IPS-20b (cell line): ENCODE results near the gene STMN3.

Experiments used
- H3K27ac ChIP-seq: one replicate; pipeline ENCODE4 v1.5.1; 2013; ENCODE audit warnings: low read length
- H3K27me3 ChIP-seq: 2 replicates; pipeline ENCODE4 v1.6.1; 2013; ENCODE audit warnings: mild to moderate bottlenecking, low read length, inconsistent platforms; ENCODE audit not compliant: insufficient read depth
- H3K36me3 ChIP-seq: 2 replicates; pipeline ENCODE4 v1.6.1; 2013; ENCODE audit warnings: low read depth, mild to moderate bottlenecking, inconsistent platforms, low read length, moderate library complexity; ENCODE audit not compliant: insufficient read depth
- H3K4me1 ChIP-seq: 2 replicates; pipeline ENCODE4 v1.6.1; 2013; ENCODE audit warnings: mild to moderate bottlenecking, control low read depth, inconsistent platforms, low read length, moderate library complexity; ENCODE audit not compliant: insufficient read depth
- H3K4me3 ChIP-seq: 2 replicates; pipeline ENCODE4 v1.5.1; 2013; ENCODE audit warnings: mild to moderate bottlenecking, low read length, inconsistent platforms
- H3K9ac ChIP-seq: 2 replicates; pipeline ENCODE4 v1.6.1; 2013; ENCODE audit warnings: low read depth, mild to moderate bottlenecking, inconsistent platforms, low read length, moderate library complexity
- H3K9me3 ChIP-seq: 2 replicates; pipeline ENCODE4 v1.6.1; 2013; ENCODE audit warnings: mild to moderate bottlenecking, low read depth, low read length, inconsistent platforms; ENCODE audit not compliant: insufficient read depth

The STMN3 gene

GRCh38 chr20:63690003-63690897 lies 37.0 kb upstream of the STMN3 start:
- Histone ChIP-seq H3K9ac (no peak overlapping the region), H3K27me3 (no peaks in the 10 kb centered on the region), H3K9me3 (no peaks in the 10 kb centered on the region), H3K36me3 (no peaks in the 10 kb centered on the region), H3K4me1 (no peaks in the 10 kb centered on the region), H3K27ac (no peak overlapping the region), H3K4me3 (no peak overlapping the region)

DNA sequence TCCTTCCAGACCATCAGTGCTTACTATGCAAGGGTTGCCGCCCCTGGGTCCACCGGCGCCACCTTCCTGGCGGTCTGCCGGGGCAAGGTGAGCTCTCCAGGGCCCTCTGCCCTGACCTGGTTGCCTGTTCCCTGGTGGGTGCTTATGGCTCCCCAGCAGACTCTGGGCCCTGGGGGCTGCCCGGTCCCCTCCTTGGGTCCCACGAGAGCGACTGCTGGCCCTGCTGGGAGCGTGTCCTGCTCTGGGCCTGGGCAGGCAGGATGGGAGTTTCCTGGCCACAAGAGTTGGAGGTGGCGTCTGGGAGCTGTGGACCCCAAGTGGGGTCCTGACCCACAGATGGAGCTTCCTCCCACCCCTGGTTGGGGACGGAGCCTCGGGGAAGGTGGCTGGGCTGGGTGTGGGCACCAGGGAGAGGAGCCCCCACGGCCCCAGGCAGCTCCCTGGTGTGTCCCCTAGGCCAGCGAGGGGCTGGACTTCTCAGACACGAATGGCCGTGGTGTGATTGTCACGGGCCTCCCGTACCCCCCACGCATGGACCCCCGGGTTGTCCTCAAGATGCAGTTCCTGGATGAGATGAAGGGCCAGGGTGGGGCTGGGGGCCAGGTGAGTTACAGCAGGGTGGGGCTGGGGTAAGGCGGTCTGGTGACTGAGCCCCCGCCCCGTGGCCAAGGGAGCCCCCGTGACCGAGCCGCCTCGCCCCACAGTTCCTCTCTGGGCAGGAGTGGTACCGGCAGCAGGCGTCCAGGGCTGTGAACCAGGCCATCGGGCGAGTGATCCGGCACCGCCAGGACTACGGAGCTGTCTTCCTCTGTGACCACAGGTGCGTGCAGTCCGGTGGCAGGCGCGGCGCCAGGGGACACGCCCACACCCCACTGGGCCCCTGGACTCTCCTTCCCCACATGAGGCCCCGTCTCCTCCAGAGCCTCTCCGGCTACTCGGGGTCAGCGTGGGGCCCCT lies 36.1 kb upstream of the STMN3 start:
- Histone ChIP-seq H3K27me3 (no peaks in the 10 kb centered on the region), H3K27ac (no peak overlapping the region), H3K4me3 (no peak overlapping the region), H3K9ac (no peak overlapping the region), H3K4me1 (no peaks in the 10 kb centered on the region), H3K36me3 (no peaks in the 10 kb centered on the region), H3K9me3 (no peaks in the 10 kb centered on the region)

- no peak overlapping the region for H3K9ac ChIP-seq
- H3K9me3 ChIP-seq: no peaks in the 10 kb centered on the region
- H3K27me3 ChIP-seq: no peaks in the 10 kb centered on the region
- H3K4me1 ChIP-seq: no peaks in the 10 kb centered on the region
- H3K4me3 ChIP-seq: no peak overlapping the region
- H3K27ac ChIP-seq: no peak overlapping the region
- H3K36me3 ChIP-seq: no peaks in the 10 kb centered on the region
Measured at GRCh38 chr20:63688228-63689045, 35.2 kb upstream of the STMN3 start.

DNA sequence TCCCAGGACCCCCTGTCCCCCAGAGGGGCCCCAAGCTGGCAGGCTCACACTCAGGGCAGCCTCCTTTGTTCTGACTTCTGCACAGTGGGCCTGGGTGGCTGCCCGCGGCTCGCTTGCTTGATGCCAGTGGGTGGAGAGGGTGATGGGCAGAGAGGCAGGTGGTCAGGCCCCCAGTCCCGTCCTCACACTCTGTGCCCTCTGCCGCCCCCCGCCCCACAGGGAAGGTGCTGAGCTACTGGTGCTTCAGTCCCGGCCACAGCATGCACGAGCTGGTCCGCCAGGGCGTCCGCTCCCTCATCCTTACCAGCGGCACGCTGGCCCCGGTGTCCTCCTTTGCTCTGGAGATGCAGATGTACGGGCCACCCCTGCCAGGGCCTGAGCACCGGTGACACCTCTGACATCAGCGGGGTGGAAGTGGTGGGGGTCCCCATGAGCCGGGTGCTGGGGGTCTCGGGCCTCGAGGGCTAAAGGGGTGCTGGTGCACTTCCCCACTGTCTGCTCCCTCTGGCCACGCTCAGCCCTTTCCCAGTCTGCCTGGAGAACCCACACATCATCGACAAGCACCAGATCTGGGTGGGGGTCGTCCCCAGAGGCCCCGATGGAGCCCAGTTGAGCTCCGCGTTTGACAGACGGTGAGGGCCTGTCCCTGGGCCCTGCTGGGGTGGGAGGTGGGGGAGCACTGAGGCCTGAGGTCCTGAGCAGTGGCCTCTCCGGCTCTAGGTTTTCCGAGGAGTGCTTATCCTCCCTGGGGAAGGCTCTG lies 34.4 kb upstream of the STMN3 start:
- no peaks in the 10 kb centered on the region for H3K27me3 ChIP-seq
- no peaks in the 10 kb centered on the region for H3K4me1 ChIP-seq
- H3K4me3 ChIP-seq: no peak overlapping the region
- H3K36me3 ChIP-seq: 0 out of 2 replicates have a peak, but pooled peaks cover 2% of the 10 kb centered on the region
- H3K9me3 ChIP-seq: no peaks in the 10 kb centered on the region
- H3K9ac ChIP-seq: no peak overlapping the region
- no peak overlapping the region for H3K27ac ChIP-seq

DNA sequence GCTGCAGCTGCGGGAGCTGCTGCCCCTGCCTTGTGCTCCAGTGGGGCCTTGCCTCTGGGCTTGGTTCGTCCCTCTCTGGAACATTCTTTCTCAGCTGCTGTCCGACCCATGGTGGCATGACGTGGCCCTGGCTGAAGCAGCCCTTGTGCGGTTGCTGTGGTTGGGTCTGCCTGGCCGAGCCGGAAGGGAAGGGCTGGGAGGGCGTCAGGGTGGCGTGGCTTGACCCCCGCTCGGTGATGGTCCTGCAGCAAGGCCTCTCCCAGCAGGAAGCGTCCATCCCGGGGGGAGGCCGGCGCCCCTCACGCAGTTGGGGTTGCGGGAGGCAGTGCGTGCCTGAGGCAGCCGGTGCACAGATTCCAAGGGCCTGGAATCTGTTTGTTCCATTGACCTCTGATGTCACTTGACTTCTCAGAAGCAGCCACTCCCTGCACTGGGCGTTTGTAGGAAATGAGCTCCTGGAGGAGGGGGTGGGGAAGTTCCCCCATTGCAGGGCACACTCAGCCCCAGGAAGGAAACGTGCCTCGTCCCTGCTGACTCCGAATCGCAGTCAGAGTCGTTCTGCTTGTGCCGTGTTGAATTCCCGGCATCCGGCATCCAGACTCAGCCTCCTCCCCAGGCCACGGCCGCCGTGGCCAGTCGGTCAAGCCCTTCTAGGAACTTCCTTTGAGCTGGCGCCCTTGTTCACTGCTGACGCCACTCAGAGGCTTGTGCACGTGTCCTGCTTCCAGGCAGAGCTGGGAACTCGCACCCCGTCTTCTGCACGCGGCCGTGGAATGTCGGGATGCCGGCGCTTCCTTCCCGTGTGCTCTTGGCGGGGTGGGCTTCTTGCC lies 33.5 kb upstream of the STMN3 start:
- Histone ChIP-seq H3K9ac (no peak overlapping the region), H3K9me3 (no peaks in the 10 kb centered on the region), H3K36me3 (0 out of 2 replicates have a peak, but pooled peaks cover 6% of the 10 kb centered on the region), H3K27me3 (no peaks in the 10 kb centered on the region), H3K27ac (no peak overlapping the region), H3K4me1 (no peaks in the 10 kb centered on the region), H3K4me3 (no peak overlapping the region)

DNA sequence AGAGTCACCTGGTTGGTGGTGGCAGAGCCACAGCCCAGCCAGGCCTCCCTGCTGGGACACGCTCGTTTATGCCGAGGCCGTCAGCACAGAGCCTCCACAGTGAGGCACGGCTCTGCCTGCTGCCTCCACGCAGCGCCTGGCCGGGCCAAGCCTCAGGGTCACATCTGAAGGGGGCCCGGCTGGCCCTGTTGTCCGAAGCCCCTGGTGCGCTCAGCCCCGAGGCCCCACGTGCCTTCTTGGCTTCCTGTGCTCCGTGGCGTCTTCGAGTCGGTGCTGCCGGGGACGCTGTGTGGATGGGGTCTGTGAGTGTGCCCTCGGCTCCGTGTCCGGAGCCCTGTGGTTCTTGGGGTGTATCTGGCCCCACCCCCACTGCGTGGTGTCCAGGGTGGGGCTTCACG lies 32.9 kb upstream of the STMN3 start:
- no peak overlapping the region for H3K9ac ChIP-seq
- H3K27me3 ChIP-seq: no peaks in the 10 kb centered on the region
- H3K4me3 ChIP-seq: no peak overlapping the region
- no peak overlapping the region for H3K27ac ChIP-seq
- H3K9me3 ChIP-seq: no peaks in the 10 kb centered on the region
- H3K36me3 ChIP-seq: 0 out of 2 replicates have a peak, but pooled peaks cover 6% of the 10 kb centered on the region
- H3K4me1 ChIP-seq: no peaks in the 10 kb centered on the region

- Histone ChIP-seq H3K27me3 (no peaks in the 10 kb centered on the region), H3K4me1 (no peaks in the 10 kb centered on the region), H3K9ac (no peak overlapping the region), H3K4me3 (no peak overlapping the region), H3K36me3 (0 out of 2 replicates have a peak, but pooled peaks cover 6% of the 10 kb centered on the region), H3K9me3 (no peaks in the 10 kb centered on the region), H3K27ac (no peak overlapping the region)
Measured at GRCh38 chr20:63685269-63686026, 32.2 kb upstream of the STMN3 start.

- Histone ChIP-seq H3K9ac (no peak overlapping the region), H3K4me3 (no peak overlapping the region), H3K27me3 (no peaks in the 10 kb centered on the region), H3K27ac (no peak overlapping the region), H3K4me1 (no peaks in the 10 kb centered on the region), H3K36me3 (peaks cover 15% of the 10 kb centered on the region; the same call in 1 of the 2 replicates), H3K9me3 (no peaks in the 10 kb centered on the region)
Measured at GRCh38 chr20:63682384-63683139, 29.3 kb upstream of the STMN3 start.

DNA sequence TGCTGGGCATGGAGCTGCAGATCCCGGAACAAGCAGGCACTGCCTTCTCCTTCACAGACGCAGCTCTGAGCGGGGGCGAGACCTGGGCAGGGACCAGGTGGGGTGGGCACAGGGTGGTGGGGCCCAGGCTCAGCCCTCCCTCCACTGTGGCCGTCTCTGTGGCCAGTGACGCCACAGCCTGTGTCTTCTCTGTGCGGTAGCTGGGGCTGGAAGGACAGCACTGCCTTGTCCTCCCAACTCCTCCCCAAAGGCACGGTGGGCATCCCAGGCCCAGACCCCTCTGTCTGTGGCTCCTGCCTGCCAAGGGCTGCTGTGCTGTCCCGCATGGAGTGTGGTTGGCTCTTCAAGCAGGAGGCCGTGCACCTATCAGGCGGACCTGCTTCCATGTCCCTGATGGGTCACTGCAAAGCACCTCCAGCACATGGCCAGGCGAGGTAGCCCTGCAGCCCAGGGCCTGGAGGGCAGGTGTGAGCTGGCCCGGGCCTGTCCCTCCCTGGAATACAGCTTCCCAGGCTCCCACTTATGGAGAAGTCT lies 28.5 kb upstream of the STMN3 start:
- Histone ChIP-seq H3K27ac (no peak overlapping the region), H3K9me3 (no peaks in the 10 kb centered on the region), H3K4me1 (no peaks in the 10 kb centered on the region), H3K36me3 (peaks cover 22% of the 10 kb centered on the region; the same call in 1 of the 2 replicates), H3K9ac (no peak overlapping the region), H3K4me3 (no peak overlapping the region), H3K27me3 (no peaks in the 10 kb centered on the region)
